ENCODE results near the gene TMEM239.

GRCh38 chr20:2793471-2793870, 22.7 kb upstream of the TMEM239 start:
- TF ChIP-seq TAF1 (IDR thresholded peaks at IDR 0.05; ENCODE audit: low read depth, low read length), result no peak
- no peak for TF ChIP-seq TEAD4 (IDR thresholded peaks at IDR 0.05; ENCODE audit: low read depth, low read length)
- TF ChIP-seq SIN3A (conservative IDR thresholded peaks at IDR 0.05 in 1 of 2, IDR thresholded peaks at IDR 0.05 in 1 of 2; ENCODE audit: low read depth in 1 of 2, low read length in 2 of 2), result no peak
- TF ChIP-seq SP4 (IDR thresholded peaks at IDR 0.05; ENCODE audit: low read length), result no peak
- no peak for TF ChIP-seq CTCF (IDR thresholded peaks at IDR 0.05; ENCODE audit: control extremely low read depth in 1 of 3, insufficient read depth in 1 of 3, low read depth in 1 of 3, low read length in 3 of 3)
- no peak for TF ChIP-seq BRCA1 (IDR thresholded peaks at IDR 0.05; ENCODE audit: low read depth, low read length)
- TF ChIP-seq EP300 (IDR thresholded peaks at IDR 0.05; ENCODE audit: borderline replicate concordance in 1 of 2, low read depth in 2 of 2, low read length in 2 of 2), result no peak

Data from H1 (cell line).